ENCODE measurements around the gene TAS2R50. TPM values are rescaled to one million over a fixed set of nuclear protein-coding genes. Genes with fewer than 3 reads are reported as not detected.

The TAS2R50 gene
- total RNA-seq, 1 donor from 2014 or later: 12.1 TPM

GRCh38 chr12:10941369-10941768 lies 45.3 kb downstream of the TAS2R50 start:
- Histone ChIP-seq H3K4me3 (no peak overlapping the region), H3F3A (ENCODE audit: low read depth) (no peaks in the 10 kb centered on the region), H3K4me2 (no peak overlapping the region), H3K36me3 (no peaks in the 10 kb centered on the region), H3K4me1 (no peaks in the 10 kb centered on the region), H3K27me3 (no peaks in the 10 kb centered on the region), H2AFZ (replicated peaks) (no peak overlapping the region), H3K9ac (no peak overlapping the region), H3K27ac (no peak overlapping the region), H4K20me1 (ENCODE audit: low read depth) (no peaks in the 10 kb centered on the region), H3K79me2 (ENCODE audit: low read depth) (no peaks in the 10 kb centered on the region), H3K9me3 (ENCODE audit: low read depth) (peaks cover 2% of the 10 kb centered on the region)
- no peak for TF ChIP-seq EZH2 (IDR thresholded peaks at IDR 0.05)
- TF ChIP-seq EZH2phosphoT487 (IDR thresholded peaks at IDR 0.05): no peak
- no peak for TF ChIP-seq CTCF (IDR thresholded peaks at IDR 0.05)
- DNase-seq (ENCODE audit: low spot score): no peak
- Mint-ChIP-seq H3K9me3 (peaks cover 23% of the 10 kb centered on the region), H3K4me3 (no peak overlapping the region), H3K4me1 (peaks cover 3% of the 10 kb centered on the region), H3K36me3 (peaks cover 11% of the 10 kb centered on the region), H3K27me3 (ENCODE audit: insufficient read depth, low read depth) (peaks cover 4% of the 10 kb centered on the region), H3K27ac (no peak overlapping the region)

DNA sequence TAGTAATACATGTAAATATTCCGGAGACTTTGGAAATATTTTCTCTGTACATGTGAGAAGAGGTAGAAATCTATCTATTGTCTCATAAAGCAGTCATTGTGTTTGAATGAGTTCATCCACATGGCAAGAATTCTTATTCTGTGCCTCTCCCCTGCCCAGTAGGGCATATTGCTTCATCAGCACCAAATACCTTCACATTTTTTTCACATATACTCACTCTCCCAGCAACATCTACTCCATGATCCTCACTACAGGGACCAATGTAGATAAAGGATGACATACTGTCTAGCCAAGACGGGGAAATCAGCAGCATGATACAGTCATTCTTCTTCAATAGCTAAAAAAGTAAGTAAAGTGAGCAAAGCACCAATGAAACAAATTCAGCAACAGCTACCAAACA lies 46.3 kb downstream of the TAS2R50 start:
- Mint-ChIP-seq H3K27ac (no peak overlapping the region), H3K27me3 (ENCODE audit: insufficient read depth, low read depth) (peaks cover 4% of the 10 kb centered on the region), H3K9me3 (peaks cover 15% of the 10 kb centered on the region), H3K36me3 (peaks cover 7% of the 10 kb centered on the region), H3K4me1 (peaks cover 3% of the 10 kb centered on the region), H3K4me3 (no peak overlapping the region)
- Histone ChIP-seq H3F3A (ENCODE audit: low read depth) (no peaks in the 10 kb centered on the region), H3K9me3 (ENCODE audit: low read depth) (no peaks in the 10 kb centered on the region), H3K27me3 (no peaks in the 10 kb centered on the region), H4K20me1 (ENCODE audit: low read depth) (no peaks in the 10 kb centered on the region), H3K4me1 (no peaks in the 10 kb centered on the region), H2AFZ (replicated peaks) (no peak overlapping the region), H3K9ac (no peak overlapping the region), H3K36me3 (no peaks in the 10 kb centered on the region), H3K4me2 (no peak overlapping the region), H3K27ac (no peak overlapping the region), H3K79me2 (ENCODE audit: low read depth) (no peaks in the 10 kb centered on the region), H3K4me3 (no peak overlapping the region)
- no peak for DNase-seq (ENCODE audit: low spot score)
- TF ChIP-seq EZH2phosphoT487 (IDR thresholded peaks at IDR 0.05) (no peak), CTCF (IDR thresholded peaks at IDR 0.05) (no peak), EZH2 (IDR thresholded peaks at IDR 0.05) (no peak)

DNA sequence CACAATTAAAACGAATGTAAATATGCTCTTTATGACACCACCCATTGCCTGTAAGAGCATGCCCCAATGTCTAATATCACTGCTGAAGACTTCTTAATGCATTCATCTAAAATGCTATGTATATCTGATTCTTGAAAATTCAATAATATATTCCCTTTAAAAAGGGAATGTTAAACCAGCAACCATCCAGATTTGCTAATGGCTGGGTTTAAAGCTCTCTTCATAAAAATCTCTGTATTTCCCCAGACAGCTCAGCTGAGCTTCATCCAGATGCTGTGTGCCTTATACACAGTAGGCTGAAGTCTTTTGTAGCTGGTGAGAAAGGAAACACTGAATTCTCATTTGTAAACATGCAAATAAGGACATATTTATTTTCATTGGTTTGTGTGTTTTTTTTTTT lies 47.5 kb downstream of the TAS2R50 start, which contains the start of gene TAS2R14:
TAS2R14 (minus strand) TSS at position 101 of the 400 bp plus-strand sequence; CDS start at position 45, 56 bp downstream.
- Histone ChIP-seq H2AFZ (replicated peaks) (no peak within 1 kb of the TSS), H3K9ac (no peak within 1 kb of the TSS), H3K4me3 (no peak within 1 kb of the TSS), H3K36me3 (no peaks in the 10 kb centered on the region), H3K27me3 (no peaks in the 10 kb centered on the region), H4K20me1 (ENCODE audit: low read depth) (no peaks in the 10 kb centered on the region), H3K79me2 (ENCODE audit: low read depth) (no peaks in the 10 kb centered on the region), H3K4me1 (no peaks in the 10 kb centered on the region), H3K4me2 (no peak within 1 kb of the TSS), H3K27ac (no peak within 1 kb of the TSS), H3K9me3 (ENCODE audit: low read depth) (no peaks in the 10 kb centered on the region), H3F3A (ENCODE audit: low read depth) (no peaks in the 10 kb centered on the region)
- Mint-ChIP-seq H3K9me3 (peaks cover 3% of the 10 kb centered on the region), H3K27me3 (ENCODE audit: insufficient read depth, low read depth) (peaks cover 4% of the 10 kb centered on the region), H3K36me3 (peaks cover 2% of the 10 kb centered on the region), H3K27ac (peak within 1 kb of the TSS; percentile 55), H3K4me3 (no peak within 1 kb of the TSS), H3K4me1 (peaks cover 3% of the 10 kb centered on the region)
- no peak for DNase-seq (ENCODE audit: low spot score)
- TF ChIP-seq EZH2phosphoT487 (IDR thresholded peaks at IDR 0.05) (no peak), EZH2 (IDR thresholded peaks at IDR 0.05) (no peak), CTCF (IDR thresholded peaks at IDR 0.05) (no peak)

Measured in neural progenitor cell (in vitro differentiated cells).